Endothelial cell of umbilical vein (primary cell): ENCODE data around the gene TRPC4AP.

Source experiments
- EZH2 ChIP-seq: IDR thresholded peaks from 2 replicates; pipeline ENCODE4 v1.6.1; 2012; ENCODE audit warnings: borderline replicate concordance, low read depth, mild to moderate bottlenecking, moderate library complexity, low read length, inconsistent platforms; ENCODE audit not compliant: severe bottlenecking
- GATA2 ChIP-seq: IDR thresholded peaks from 2 replicates; pipeline ENCODE4 v1.7.0; 2011; ENCODE audit warnings: low read depth, mild to moderate bottlenecking, moderate library complexity, mixed read lengths, low read length; ENCODE audit not compliant: insufficient read length, insufficient read depth
- POLR2A ChIP-seq: IDR thresholded peaks from 2 replicates; pipeline ENCODE4 v1.6.1; 2012; ENCODE audit warnings: low read depth, mild to moderate bottlenecking, control low read depth, low read length
- TF ChIP-seq, protein P1 (sequence below), 2 donors: IDR thresholded peaks; 1 replicate in 1 of 2; 2 replicates in 1 of 2; pipeline ENCODE4 v1.5.1; 2011; ENCODE audit warnings: low read length in 2 of 2, mild to moderate bottlenecking in 2 of 2, moderate library complexity in 2 of 2, control low read depth in 1 of 2, inconsistent platforms in 1 of 2, low read depth in 1 of 2; ENCODE audit not compliant: insufficient read depth in 1 of 2; ENCODE audit errors: extremely low read depth in 1 of 2

DNA sequence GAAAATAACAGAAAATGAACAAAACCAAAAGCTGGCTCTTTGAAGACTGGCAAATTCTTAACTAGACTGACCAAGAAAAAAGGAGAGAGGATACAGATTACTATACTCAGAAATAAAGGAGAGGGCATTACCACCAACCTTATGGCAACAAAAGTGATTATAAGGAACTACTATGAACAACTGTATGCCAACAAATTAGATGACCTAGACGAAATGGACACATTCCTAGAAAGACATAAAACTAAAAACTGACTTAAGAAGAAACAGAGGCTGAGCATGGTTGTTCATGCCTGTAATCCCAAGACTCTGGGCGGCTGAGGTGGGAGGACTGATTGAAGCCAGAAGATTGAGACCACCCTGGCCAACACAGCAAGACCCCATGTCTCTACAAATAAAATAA lies 33.5 kb downstream of the TRPC4AP start:
- TF ChIP-seq EZH2: no peak
- TF ChIP-seq, protein P1, sequence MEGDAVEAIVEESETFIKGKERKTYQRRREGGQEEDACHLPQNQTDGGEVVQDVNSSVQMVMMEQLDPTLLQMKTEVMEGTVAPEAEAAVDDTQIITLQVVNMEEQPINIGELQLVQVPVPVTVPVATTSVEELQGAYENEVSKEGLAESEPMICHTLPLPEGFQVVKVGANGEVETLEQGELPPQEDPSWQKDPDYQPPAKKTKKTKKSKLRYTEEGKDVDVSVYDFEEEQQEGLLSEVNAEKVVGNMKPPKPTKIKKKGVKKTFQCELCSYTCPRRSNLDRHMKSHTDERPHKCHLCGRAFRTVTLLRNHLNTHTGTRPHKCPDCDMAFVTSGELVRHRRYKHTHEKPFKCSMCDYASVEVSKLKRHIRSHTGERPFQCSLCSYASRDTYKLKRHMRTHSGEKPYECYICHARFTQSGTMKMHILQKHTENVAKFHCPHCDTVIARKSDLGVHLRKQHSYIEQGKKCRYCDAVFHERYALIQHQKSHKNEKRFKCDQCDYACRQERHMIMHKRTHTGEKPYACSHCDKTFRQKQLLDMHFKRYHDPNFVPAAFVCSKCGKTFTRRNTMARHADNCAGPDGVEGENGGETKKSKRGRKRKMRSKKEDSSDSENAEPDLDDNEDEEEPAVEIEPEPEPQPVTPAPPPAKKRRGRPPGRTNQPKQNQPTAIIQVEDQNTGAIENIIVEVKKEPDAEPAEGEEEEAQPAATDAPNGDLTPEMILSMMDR (IDR thresholded peaks at IDR 0.05; ENCODE audit: extremely low read depth in 1 of 2, insufficient read depth in 1 of 2, low read depth in 1 of 2, low read length in 2 of 2): no peak
- TF ChIP-seq POLR2A: no peak
- no peak for TF ChIP-seq GATA2
